ENCODE data around the gene AKAP5. TPM values are rescaled to one million over a fixed set of nuclear protein-coding genes. Genes with fewer than 3 reads are reported as not detected.

The AKAP5 gene
- total and polyA plus RNA-seq, 2 donors (not counting 1 experiment from before 2014, with no cell fraction given), result 0.21 to 1.4 TPM

DNA sequence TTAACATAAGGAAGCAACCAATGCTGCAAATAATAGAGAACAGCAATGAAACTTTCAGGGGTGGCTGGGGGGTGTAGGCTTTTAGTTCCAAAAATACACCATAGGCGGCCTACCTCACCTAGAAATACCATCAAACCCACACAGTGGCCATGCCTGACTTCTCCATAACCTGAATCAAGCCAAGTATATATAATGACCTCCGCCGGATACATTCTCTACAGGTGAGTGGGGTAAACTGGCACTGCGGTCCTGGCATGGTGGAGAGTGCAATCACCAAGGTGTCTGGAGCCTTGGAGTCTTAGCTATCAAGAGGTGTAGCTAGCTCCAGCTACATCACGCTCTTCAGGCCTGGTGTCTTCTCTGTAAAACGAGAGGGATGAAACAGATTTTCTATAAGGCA is 37.2 kb downstream of the AKAP5 start:
- POLR2A ChIA-PET, result interaction anchor here (0.6 to 3.4 kb wide), 5 partner anchors 13 to 861 kb away, joined by 3 to 28 read pairs (median 4); partner anchors contain the start of genes HSPA2, MTHFD1 and WDR89
- intact Hi-C loops (cut with micrococcal nuclease), result loop anchor here (2.0 to 5.0 kb wide), 7 partner anchors 34 to 910 kb away; partner anchors contain the start of genes FUT8 and SYNE2
- 30% methylated on average over 4 of the region's 6 CpGs for WGBS (ENCODE audit: insufficient coverage)
- H3K79me2 ChIP-seq (ENCODE audit: control insufficient read depth, insufficient read depth, low read length), result peaks cover 80% of the 10 kb centered on the region
- H2AFZ ChIP-seq (ENCODE audit: insufficient read depth, low read depth, low read length, poor library complexity, severe bottlenecking), result peak overlapping the region; percentile 74
- peak overlapping the region; percentile 100 for H3K27ac Mint-ChIP-seq
- H3K4me1 ChIP-seq (ENCODE audit: control insufficient read depth in 2 of 2, insufficient read depth in 2 of 2, low read length in 2 of 2), result peaks cover 52 to 53% of the 10 kb centered on the region in 2 donors
- peak overlapping the region; percentile 95 for H3K9ac ChIP-seq (ENCODE audit: low read length)
- peak; percentile 68 for DNase-seq
- no peaks in the 10 kb centered on the region for H3K9me3 Mint-ChIP-seq (ENCODE audit: insufficient read depth)
- TF ChIP-seq, protein P1, sequence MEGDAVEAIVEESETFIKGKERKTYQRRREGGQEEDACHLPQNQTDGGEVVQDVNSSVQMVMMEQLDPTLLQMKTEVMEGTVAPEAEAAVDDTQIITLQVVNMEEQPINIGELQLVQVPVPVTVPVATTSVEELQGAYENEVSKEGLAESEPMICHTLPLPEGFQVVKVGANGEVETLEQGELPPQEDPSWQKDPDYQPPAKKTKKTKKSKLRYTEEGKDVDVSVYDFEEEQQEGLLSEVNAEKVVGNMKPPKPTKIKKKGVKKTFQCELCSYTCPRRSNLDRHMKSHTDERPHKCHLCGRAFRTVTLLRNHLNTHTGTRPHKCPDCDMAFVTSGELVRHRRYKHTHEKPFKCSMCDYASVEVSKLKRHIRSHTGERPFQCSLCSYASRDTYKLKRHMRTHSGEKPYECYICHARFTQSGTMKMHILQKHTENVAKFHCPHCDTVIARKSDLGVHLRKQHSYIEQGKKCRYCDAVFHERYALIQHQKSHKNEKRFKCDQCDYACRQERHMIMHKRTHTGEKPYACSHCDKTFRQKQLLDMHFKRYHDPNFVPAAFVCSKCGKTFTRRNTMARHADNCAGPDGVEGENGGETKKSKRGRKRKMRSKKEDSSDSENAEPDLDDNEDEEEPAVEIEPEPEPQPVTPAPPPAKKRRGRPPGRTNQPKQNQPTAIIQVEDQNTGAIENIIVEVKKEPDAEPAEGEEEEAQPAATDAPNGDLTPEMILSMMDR (IDR thresholded peaks at IDR 0.05), result peak; percentile 44
- TF ChIP-seq EZH2 (IDR thresholded peaks at IDR 0.05; ENCODE audit: borderline replicate concordance, insufficient read depth, low read depth, low read length, poor library complexity, severe bottlenecking), result no peak
- H3K36me3 ChIP-seq (replicated peaks in 1 of 2; ENCODE audit: control extremely low read depth in 1 of 2, control insufficient read depth in 1 of 2, extremely low read depth in 1 of 2, insufficient read depth in 2 of 2, low read length in 1 of 2), result peaks cover 0 to 4% of the 10 kb centered on the region in 2 experiments
- no peaks in the 10 kb centered on the region for H3K27me3 Mint-ChIP-seq
- ATAC-seq (ENCODE audit: low read depth), result no peak
- CTCF ChIA-PET, result interaction anchor here (0.9 to 3.1 kb wide), 14 partner anchors 9 to 189 kb away, joined by 3 to 42 read pairs (median 4); partner anchors contain the start of gene HSPA2
- peaks cover 27% of the 10 kb centered on the region for H4K20me1 ChIP-seq (ENCODE audit: control insufficient read depth, insufficient read depth, low read length, poor library complexity, severe bottlenecking)
- H3K9me3 ChIP-seq (ENCODE audit: control extremely low read depth in 1 of 3, control insufficient read depth in 2 of 3, insufficient read depth in 1 of 3, low read length in 2 of 3), result no peaks in the 10 kb centered on the region
- H3K4me3 Mint-ChIP-seq, result peak overlapping the region; percentile 95
- no peaks in the 10 kb centered on the region for H3K27me3 ChIP-seq (replicated peaks in 1 of 4; ENCODE audit: control extremely low read depth in 1 of 4, control insufficient read depth in 3 of 4, insufficient read depth in 4 of 4, low read length in 3 of 4)
- H3K4me1 Mint-ChIP-seq, result peaks cover 55% of the 10 kb centered on the region
- H3K4me2 ChIP-seq (replicated peaks; ENCODE audit: low read depth, low read length, poor library complexity, severe bottlenecking), result peak overlapping the region; percentile 86
- H3K4me3 ChIP-seq (ENCODE audit: control extremely low read depth in 1 of 5, extremely low read depth in 1 of 5, insufficient read depth in 1 of 5, low read depth in 2 of 5, low read length in 4 of 5), result peak overlapping the region; percentile 87 to 98 (median 95)
- peak overlapping the region; percentile 99 to 100 for H3K27ac ChIP-seq (ENCODE audit: low read length in 2 of 2)

DNA sequence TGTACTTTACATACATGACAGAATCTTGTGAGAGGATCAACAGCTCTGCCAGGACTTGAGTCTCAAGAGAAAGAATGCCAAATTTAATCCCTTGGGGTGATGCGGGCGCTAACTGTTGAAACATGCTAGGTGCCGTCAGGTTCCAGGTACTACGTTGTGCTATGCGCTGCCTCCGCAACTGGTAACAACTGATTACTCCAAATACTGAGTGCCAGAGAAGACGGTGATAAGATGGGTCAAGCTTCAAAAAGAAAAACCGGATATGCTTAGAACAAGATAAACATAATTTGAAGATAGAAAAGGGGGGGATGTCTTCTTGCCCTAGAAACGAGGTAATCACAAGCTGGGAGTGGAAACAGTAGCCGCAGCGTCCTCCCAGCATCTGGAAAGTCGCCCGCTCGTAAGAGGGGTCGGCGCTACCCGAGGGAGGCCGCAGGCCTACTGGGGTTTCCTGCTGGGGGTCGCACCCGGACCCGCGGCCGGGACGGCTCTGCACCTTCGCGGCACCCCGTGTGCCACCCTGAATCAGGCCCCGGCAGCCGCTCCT is 37.7 kb downstream of the AKAP5 start:
- intact Hi-C loops (cut with micrococcal nuclease), result loop anchor here (1.0 to 5.0 kb wide), 12 partner anchors 8 to 909 kb away; partner anchors contain the start of genes CHURC1, FUT8, HSPA2 and MTHFD1
- Histone ChIP-seq H3K9me3 (ENCODE audit: control extremely low read depth in 1 of 3, control insufficient read depth in 2 of 3, insufficient read depth in 1 of 3, low read length in 2 of 3) (no peaks in the 10 kb centered on the region), H4K20me1 (ENCODE audit: control insufficient read depth, insufficient read depth, low read length, poor library complexity, severe bottlenecking) (peaks cover 32% of the 10 kb centered on the region), H3K27ac (ENCODE audit: low read length in 2 of 2) (peak overlapping the region; percentile 99 to 100), H2AFZ (ENCODE audit: insufficient read depth, low read depth, low read length, poor library complexity, severe bottlenecking) (peak overlapping the region; percentile 74), H3K9ac (ENCODE audit: low read length) (peak overlapping the region; percentile 95), H3K27me3 (replicated peaks in 1 of 4; ENCODE audit: control extremely low read depth in 1 of 4, control insufficient read depth in 3 of 4, insufficient read depth in 4 of 4, low read length in 3 of 4) (no peaks in the 10 kb centered on the region), H3K4me1 (ENCODE audit: control insufficient read depth in 2 of 2, insufficient read depth in 2 of 2, low read length in 2 of 2) (peaks cover 57 to 58% of the 10 kb centered on the region in 2 donors), H3K36me3 (replicated peaks in 1 of 2; ENCODE audit: control extremely low read depth in 1 of 2, control insufficient read depth in 1 of 2, extremely low read depth in 1 of 2, insufficient read depth in 2 of 2, low read length in 1 of 2) (peaks cover 0 to 4% of the 10 kb centered on the region in 2 experiments), H3K4me3 (ENCODE audit: control extremely low read depth in 1 of 5, extremely low read depth in 1 of 5, insufficient read depth in 1 of 5, low read depth in 2 of 5, low read length in 4 of 5) (peak overlapping the region; percentile 87 to 98 (median 95)), H3K4me2 (replicated peaks; ENCODE audit: low read depth, low read length, poor library complexity, severe bottlenecking) (peak overlapping the region; percentile 86), H3K79me2 (ENCODE audit: control insufficient read depth, insufficient read depth, low read length) (peaks cover 80% of the 10 kb centered on the region)
- peak overlapping the region; percentile 100 for H3K27ac Mint-ChIP-seq
- peak overlapping the region; percentile 95 for H3K4me3 Mint-ChIP-seq
- no peaks in the 10 kb centered on the region for H3K27me3 Mint-ChIP-seq
- H3K9me3 Mint-ChIP-seq (ENCODE audit: insufficient read depth), result no peaks in the 10 kb centered on the region
- H3K4me1 Mint-ChIP-seq, result peaks cover 56% of the 10 kb centered on the region
- ChIA-PET CTCF (interaction anchor here (0.9 to 3.1 kb wide), 13 partner anchors 9 to 164 kb away, joined by 3 to 42 read pairs (median 4); partner anchors contain the start of gene HSPA2), POLR2A (interaction anchor here (0.6 to 3.4 kb wide), 6 partner anchors 11 to 861 kb away, joined by 3 to 28 read pairs (median 4); partner anchors contain the start of genes HSPA2, MTHFD1 and WDR89)
- peak; percentile 65 for DNase-seq
- no peak for TF ChIP-seq EZH2 (IDR thresholded peaks at IDR 0.05; ENCODE audit: borderline replicate concordance, insufficient read depth, low read depth, low read length, poor library complexity, severe bottlenecking)
- TF ChIP-seq, protein P1 (IDR thresholded peaks at IDR 0.05), result no peak
- WGBS (ENCODE audit: insufficient coverage), result 0% methylated on average over 26 of the region's 29 CpGs
- ATAC-seq (ENCODE audit: low read depth), result no peak
